Prostate gland (tissue), 2 donors: ENCODE measurements around the gene RBP3.

Experiments used
- POLR2A ChIP-seq: fragments of 450-650 bp; IDR thresholded peaks from one replicate; pipeline ENCODE4 v1.6.1; 2016; ENCODE audit warnings: antibody characterized with exemption, mild to moderate bottlenecking
- POLR2AphosphoS5 ChIP-seq: sonication (generic); formaldehyde crosslinking; IDR thresholded peaks from one replicate; pipeline ENCODE4 v1.6.1; 2017; ENCODE audit warnings: antibody characterized with exemption
- TF ChIP-seq, protein P1 (sequence below), 4 experiments: fragments of 200-600 bp in 2 of 4; fragments of 450-650 bp in 2 of 4; sonication (generic) in 2 of 4; IDR thresholded peaks; 1 replicate in 3 of 4; 2 replicates in 1 of 4; pipeline ENCODE4 v1.5.1; 2016 to 2019; ENCODE audit warnings: antibody characterized with exemption in 4 of 4, mild to moderate bottlenecking in 2 of 4, moderate library complexity in 2 of 4

DNA sequence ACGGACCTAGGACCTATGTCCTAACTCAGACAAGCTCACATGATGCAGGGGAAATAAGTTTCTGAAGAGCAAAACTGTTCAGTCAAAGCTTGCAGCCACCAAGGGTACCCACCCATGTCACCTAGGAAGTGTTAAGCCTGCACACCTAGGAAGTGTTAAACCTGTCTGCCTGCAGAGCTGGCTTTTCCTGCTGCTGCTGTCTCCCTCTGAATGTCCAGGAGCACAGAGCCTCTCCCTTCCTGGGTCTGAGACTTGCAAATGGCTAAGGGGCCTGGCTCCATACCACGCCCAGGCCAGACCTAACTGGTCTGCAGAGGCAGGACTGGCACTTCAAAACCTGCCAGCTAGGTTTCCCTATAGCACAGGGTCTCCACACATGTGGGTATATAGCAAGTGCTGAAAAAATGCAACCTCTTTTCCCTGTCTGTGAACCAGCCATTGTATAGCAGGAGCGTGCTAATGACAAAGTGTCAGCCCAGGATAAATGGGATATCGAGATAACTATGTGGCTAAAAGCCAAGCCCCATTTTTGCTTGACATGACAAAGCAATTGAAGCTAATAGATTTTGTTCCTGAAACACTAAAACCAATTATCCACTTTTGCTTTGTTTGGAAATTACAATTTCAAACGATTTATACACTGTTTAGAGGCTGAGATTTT, 24.4 kb upstream of the RBP3 start:
- TF ChIP-seq, protein P1, sequence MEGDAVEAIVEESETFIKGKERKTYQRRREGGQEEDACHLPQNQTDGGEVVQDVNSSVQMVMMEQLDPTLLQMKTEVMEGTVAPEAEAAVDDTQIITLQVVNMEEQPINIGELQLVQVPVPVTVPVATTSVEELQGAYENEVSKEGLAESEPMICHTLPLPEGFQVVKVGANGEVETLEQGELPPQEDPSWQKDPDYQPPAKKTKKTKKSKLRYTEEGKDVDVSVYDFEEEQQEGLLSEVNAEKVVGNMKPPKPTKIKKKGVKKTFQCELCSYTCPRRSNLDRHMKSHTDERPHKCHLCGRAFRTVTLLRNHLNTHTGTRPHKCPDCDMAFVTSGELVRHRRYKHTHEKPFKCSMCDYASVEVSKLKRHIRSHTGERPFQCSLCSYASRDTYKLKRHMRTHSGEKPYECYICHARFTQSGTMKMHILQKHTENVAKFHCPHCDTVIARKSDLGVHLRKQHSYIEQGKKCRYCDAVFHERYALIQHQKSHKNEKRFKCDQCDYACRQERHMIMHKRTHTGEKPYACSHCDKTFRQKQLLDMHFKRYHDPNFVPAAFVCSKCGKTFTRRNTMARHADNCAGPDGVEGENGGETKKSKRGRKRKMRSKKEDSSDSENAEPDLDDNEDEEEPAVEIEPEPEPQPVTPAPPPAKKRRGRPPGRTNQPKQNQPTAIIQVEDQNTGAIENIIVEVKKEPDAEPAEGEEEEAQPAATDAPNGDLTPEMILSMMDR (IDR thresholded peaks at IDR 0.05): no peak
- no peak for TF ChIP-seq POLR2A
- no peak for TF ChIP-seq POLR2AphosphoS5
